ENCODE measurements around the gene SFXN5. TPM values are rescaled to one million over a fixed set of nuclear protein-coding genes. Genes with fewer than 3 reads are reported as not detected.

SFXN5 gene
- total RNA-seq, 1 donor from 2014 or later: 14.9 TPM

DNA sequence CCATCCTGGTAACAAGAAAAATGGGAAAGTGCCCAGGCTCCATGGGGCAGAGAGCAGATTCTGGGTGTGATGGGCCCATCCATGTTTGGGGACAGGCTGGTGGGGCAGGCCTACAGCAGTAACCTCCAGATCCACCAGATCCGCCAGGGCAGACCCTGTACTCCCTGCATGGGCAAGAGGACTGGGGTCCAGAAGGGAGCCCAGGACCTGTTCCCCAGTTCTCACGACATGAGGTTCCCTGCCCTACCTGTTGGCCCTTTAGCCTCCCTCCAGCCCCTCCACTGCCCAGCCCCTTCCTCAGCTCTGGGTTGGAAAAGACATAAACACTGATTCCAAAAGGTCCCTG is 115.5 kb downstream of the SFXN5 start:
- peaks cover 2% of the 10 kb centered on the region for H3K4me1 Mint-ChIP-seq (ENCODE audit: low read depth, unreplicated experiment)
- H4K20me1 ChIP-seq (ENCODE audit: insufficient read depth, low read length): peaks cover 3% of the 10 kb centered on the region
- no peaks in the 10 kb centered on the region for H3K9me3 ChIP-seq (ENCODE audit: insufficient read depth, low read depth, low read length)
- peaks cover 6% of the 10 kb centered on the region for H3K9me3 Mint-ChIP-seq (ENCODE audit: unreplicated experiment)
- no peaks in the 10 kb centered on the region for H3K79me2 ChIP-seq (ENCODE audit: insufficient read depth, low read length)
- H3K27me3 Mint-ChIP-seq (ENCODE audit: low read depth, unreplicated experiment): peaks cover 27% of the 10 kb centered on the region
- no peaks in the 10 kb centered on the region for H3K27me3 ChIP-seq (ENCODE audit: insufficient read depth, low read length)
- H3K36me3 ChIP-seq (ENCODE audit: insufficient read depth, low read length): no peaks in the 10 kb centered on the region
- H3K27ac ChIP-seq (ENCODE audit: low read depth, low read length): no peak overlapping the region
- no peaks in the 10 kb centered on the region for H3K4me1 ChIP-seq (ENCODE audit: insufficient read depth, low read length)
- TF ChIP-seq EZH2 (IDR thresholded peaks at IDR 0.05; ENCODE audit: insufficient read depth, low read length) (no peak), CTCF (IDR thresholded peaks at IDR 0.05; ENCODE audit: insufficient read depth, low read depth, low read length) (no peak)
- no peak overlapping the region for H3K4me3 Mint-ChIP-seq (ENCODE audit: unreplicated experiment)
- H2AFZ ChIP-seq (ENCODE audit: low read depth, low read length): no peak overlapping the region
- FAIRE-seq (no peak), DNase-seq (ENCODE audit: low read depth) (no peak)
- H3K4me2 ChIP-seq (ENCODE audit: low read length): no peak overlapping the region
- H3K36me3 Mint-ChIP-seq (ENCODE audit: low read depth, unreplicated experiment): peaks cover 38% of the 10 kb centered on the region
- no peak overlapping the region for H3K9ac ChIP-seq (ENCODE audit: low read length)
- H3K4me3 ChIP-seq (ENCODE audit: insufficient read depth, low read depth, low read length): no peak overlapping the region
- no peak overlapping the region for H3K27ac Mint-ChIP-seq (ENCODE audit: unreplicated experiment)

- Mint-ChIP-seq H3K4me1 (ENCODE audit: low read depth, unreplicated experiment) (peaks cover 2% of the 10 kb centered on the region), H3K4me3 (ENCODE audit: unreplicated experiment) (no peak overlapping the region), H3K36me3 (ENCODE audit: low read depth, unreplicated experiment) (peaks cover 35% of the 10 kb centered on the region), H3K27ac (ENCODE audit: unreplicated experiment) (no peak overlapping the region), H3K27me3 (ENCODE audit: low read depth, unreplicated experiment) (peaks cover 21% of the 10 kb centered on the region), H3K9me3 (ENCODE audit: unreplicated experiment) (peaks cover 3% of the 10 kb centered on the region)
- H3K79me2 ChIP-seq (ENCODE audit: insufficient read depth, low read length): no peaks in the 10 kb centered on the region
- no peaks in the 10 kb centered on the region for H3K27me3 ChIP-seq (ENCODE audit: insufficient read depth, low read length)
- H3K9me3 ChIP-seq (ENCODE audit: insufficient read depth, low read depth, low read length): no peaks in the 10 kb centered on the region
- H3K27ac ChIP-seq (ENCODE audit: low read depth, low read length): no peak overlapping the region
- no peak overlapping the region for H3K4me3 ChIP-seq (ENCODE audit: insufficient read depth, low read depth, low read length)
- FAIRE-seq: no peak
- H2AFZ ChIP-seq (ENCODE audit: low read depth, low read length): no peak overlapping the region
- no peak overlapping the region for H3K4me2 ChIP-seq (ENCODE audit: low read length)
- H3K4me1 ChIP-seq (ENCODE audit: insufficient read depth, low read length): no peaks in the 10 kb centered on the region
- H3K36me3 ChIP-seq (ENCODE audit: insufficient read depth, low read length): no peaks in the 10 kb centered on the region
- H4K20me1 ChIP-seq (ENCODE audit: insufficient read depth, low read length): peaks cover 1% of the 10 kb centered on the region
- DNase-seq (ENCODE audit: low read depth): no peak
- TF ChIP-seq CTCF (IDR thresholded peaks at IDR 0.05; ENCODE audit: insufficient read depth, low read depth, low read length): no peak
- no peak for TF ChIP-seq EZH2 (IDR thresholded peaks at IDR 0.05; ENCODE audit: insufficient read depth, low read length)
- H3K9ac ChIP-seq (ENCODE audit: low read length): no peak overlapping the region
These were observed 116.1 kb downstream of the SFXN5 start for GRCh38 chr2:72955228-72956049.
